22Rv1 (cell line): ENCODE data around the gene SBNO2.

Source experiments
- H3K27ac ChIP-seq: fragments of 450-650 bp; 2 replicates; pipeline ENCODE4 v1.5.1; 2017
- CTCF ChIP-seq: fragments of 450-650 bp; IDR thresholded peaks from 2 replicates; pipeline ENCODE4 v1.5.1; 2017; ENCODE audit warnings: mild to moderate bottlenecking
- ZFX ChIP-seq: fragments of 450-650 bp; IDR thresholded peaks from 2 replicates; pipeline ENCODE4 v1.6.1; 2017; ENCODE audit warnings: antibody characterized with exemption, borderline replicate concordance

SBNO2 gene

GRCh38 chr19:1146858-1147780, 26.9 kb downstream of the SBNO2 start:
- no peak for TF ChIP-seq CTCF
- no peak for TF ChIP-seq ZFX

GRCh38 chr19:1146412-1146699, 27.7 kb downstream of the SBNO2 start:
- H3K27ac ChIP-seq, result no peak overlapping the region
- TF ChIP-seq CTCF, result no peak
- TF ChIP-seq ZFX, result no peak

More at GRCh38 chr19:1146858-1147780, 26.9 kb downstream of the SBNO2 start:
- H3K27ac ChIP-seq, result no peak overlapping the region

- no peak overlapping the region for H3K27ac ChIP-seq
- no peak for TF ChIP-seq CTCF
Observed at GRCh38 chr19:1145635-1146411, 28.2 kb downstream of the SBNO2 start.

- H3K27ac ChIP-seq, result no peak overlapping the region
- no peak for TF ChIP-seq CTCF
- no peak for TF ChIP-seq ZFX
Observed at GRCh38 chr19:1144741-1145140, 29.3 kb downstream of the SBNO2 start.

GRCh38 chr19:1143828-1144399, 30.2 kb downstream of the SBNO2 start:
- no peak overlapping the region for H3K27ac ChIP-seq
- no peak for TF ChIP-seq ZFX
- no peak for TF ChIP-seq CTCF

GRCh38 chr19:1141944-1142343, 32.1 kb downstream of the SBNO2 start:
- no peak for TF ChIP-seq CTCF
- no peak for TF ChIP-seq ZFX
- no peak overlapping the region for H3K27ac ChIP-seq
